GM18526 (cell line): ENCODE data around the gene ELL2.

Experiments used
- POLR2A ChIP-seq: IDR thresholded peaks from 3 replicates; pipeline ENCODE4 v1.6.1; 2011; ENCODE audit not compliant: insufficient read length; ENCODE audit errors: extremely low read depth

ELL2 gene

GRCh38 chr5:95951916-95952315 is 9.7 kb downstream of the ELL2 start:
- TF ChIP-seq POLR2A: no peak

- no peak for TF ChIP-seq POLR2A
Measured at GRCh38 chr5:95949810-95950209, 11.8 kb downstream of the ELL2 start.

- no peak for TF ChIP-seq POLR2A
Measured at GRCh38 chr5:95948631-95949030, 13.0 kb downstream of the ELL2 start.

GRCh38 chr5:95946451-95946850 is 15.2 kb downstream of the ELL2 start:
- no peak for TF ChIP-seq POLR2A

DNA sequence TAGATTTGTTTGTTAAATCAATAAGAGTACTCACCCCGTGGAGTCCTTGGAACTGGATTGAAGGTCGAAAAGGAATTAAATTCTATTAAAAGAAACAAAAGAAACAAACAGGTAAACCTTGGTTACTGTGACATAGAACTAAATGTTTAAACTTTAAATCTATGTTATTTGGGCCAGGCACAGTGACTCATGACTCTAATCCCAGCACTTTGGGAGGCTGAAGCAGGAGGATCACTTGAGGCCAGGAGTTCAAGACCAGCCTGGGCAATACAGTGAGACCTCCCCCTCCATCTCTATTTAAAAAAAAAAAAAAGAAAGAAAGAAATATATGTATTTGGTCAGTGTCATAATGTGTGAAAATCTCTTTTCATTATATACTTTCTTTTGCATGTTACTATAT is 18.7 kb downstream of the ELL2 start:
- no peak for TF ChIP-seq POLR2A

DNA sequence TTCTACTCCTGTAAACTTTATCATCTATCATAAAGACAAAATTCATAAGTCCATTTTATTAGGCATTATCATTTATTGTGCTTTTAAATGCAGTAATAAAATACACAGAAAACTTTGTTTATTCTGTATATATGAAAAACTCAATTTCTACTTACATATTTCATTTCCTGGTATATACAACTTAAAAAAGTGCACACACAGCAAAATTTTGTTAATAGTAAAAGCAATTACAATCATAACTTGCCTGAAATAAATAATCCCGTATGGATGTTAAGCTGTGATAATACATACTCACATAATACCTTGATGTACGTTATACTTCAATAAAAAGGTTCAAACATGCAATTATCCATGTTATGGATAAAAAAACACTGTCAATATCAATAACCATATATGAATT is 19.2 kb downstream of the ELL2 start:
- TF ChIP-seq POLR2A: no peak

- no peak for TF ChIP-seq POLR2A
Measured at GRCh38 chr5:95941756-95942155, 19.9 kb downstream of the ELL2 start.

GRCh38 chr5:95940758-95941682 is 20.6 kb downstream of the ELL2 start:
- TF ChIP-seq POLR2A: no peak

- no peak for TF ChIP-seq POLR2A
Measured at GRCh38 chr5:95939465-95939864, 22.2 kb downstream of the ELL2 start.

- no peak for TF ChIP-seq POLR2A
Measured at GRCh38 chr5:95938766-95939165, 22.9 kb downstream of the ELL2 start.

GRCh38 chr5:95938347-95938746 is 23.3 kb downstream of the ELL2 start:
- TF ChIP-seq POLR2A: no peak

GRCh38 chr5:95937607-95938152 is 24.0 kb downstream of the ELL2 start:
- TF ChIP-seq POLR2A: no peak

- no peak for TF ChIP-seq POLR2A
Measured at GRCh38 chr5:95936812-95937397, 24.7 kb downstream of the ELL2 start.

DNA sequence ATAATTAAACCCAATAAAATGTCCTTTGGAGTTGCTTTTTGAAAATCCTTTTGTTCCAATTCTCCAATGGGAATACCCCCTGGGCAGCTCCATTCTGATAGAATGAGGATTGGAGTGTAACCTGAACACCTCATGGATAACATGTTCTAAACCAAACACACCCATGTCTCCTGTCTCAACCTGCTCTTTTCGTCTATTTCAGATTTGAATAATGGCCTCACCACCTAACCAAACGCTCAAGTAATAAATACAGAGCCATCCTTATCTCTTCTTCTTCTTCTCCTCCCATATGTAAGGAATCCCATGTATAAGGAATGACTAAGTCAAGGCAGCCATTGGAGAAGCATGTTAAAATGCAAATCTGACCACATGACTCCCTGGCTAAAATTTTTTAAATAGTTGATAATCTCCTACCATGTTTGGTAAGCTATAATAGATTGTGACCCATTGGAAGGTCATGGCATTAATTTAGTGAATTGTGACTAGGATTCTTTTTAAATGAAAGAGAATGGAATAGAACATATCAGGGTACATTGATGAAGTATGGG is 26.0 kb downstream of the ELL2 start:
- TF ChIP-seq POLR2A: no peak

DNA sequence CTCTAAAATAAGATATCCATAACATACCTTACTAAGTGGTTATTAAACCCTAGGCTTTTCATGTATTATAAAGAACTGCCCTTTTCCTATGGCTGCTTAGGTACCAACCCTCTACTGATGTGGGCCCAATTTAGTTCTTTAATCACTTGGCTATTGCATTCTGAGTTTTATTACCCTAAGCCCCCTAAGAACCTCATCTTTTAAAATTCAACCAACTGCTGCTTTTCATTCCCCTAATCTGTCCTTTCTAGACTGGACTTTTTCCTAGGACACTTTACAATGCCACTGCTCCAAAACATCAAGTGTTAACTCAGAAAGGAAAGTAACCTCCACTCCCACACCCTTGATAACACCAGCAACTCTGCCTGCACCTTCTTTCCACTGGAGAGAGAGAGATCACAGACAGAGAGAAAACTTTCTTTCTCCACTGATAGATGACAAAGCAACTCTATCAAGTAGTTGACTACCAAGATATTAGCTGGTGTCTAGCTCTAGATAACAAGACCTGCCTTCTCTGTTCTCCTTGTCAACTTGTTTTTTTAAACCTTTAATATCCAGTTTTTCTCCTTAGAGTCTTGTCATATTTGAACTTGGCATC is 27.3 kb downstream of the ELL2 start:
- TF ChIP-seq POLR2A: no peak

- no peak for TF ChIP-seq POLR2A
Measured at GRCh38 chr5:95932941-95933340, 28.7 kb downstream of the ELL2 start.
